Endothelial cell of umbilical vein (primary cell): ENCODE measurements around the gene CACNB4. TPM values are rescaled to one million over a fixed set of nuclear protein-coding genes. Genes with fewer than 3 reads are reported as not detected.

Source experiments
- BruUV-seq: library from RNA; stranded (reverse); fragments of 400-500 nt; replicated peaks from 2 replicates; lab custom pipeline; 2021; lab: Mats Ljungman, UMichigan
- CTCF ChIA-PET: fragments of 300-600, 350-600 bp; sonication (Branson Sonifier 250); formaldehyde crosslinking; loops from one replicate; lab custom pipeline; 2021; ENCODE audit warnings: antibody characterized with exemption, inconsistent platforms; lab: Charles Lee
- POLR2A ChIA-PET: fragments of 300-600, 350-600 bp; sonication (Branson Sonifier 250); formaldehyde crosslinking; loops from one replicate; lab custom pipeline; 2021; ENCODE audit warnings: antibody characterized with exemption, inconsistent platforms; lab: Charles Lee
- DNase-seq: peaks from one replicate; pipeline ENCODE4 v3.0.0-alpha.2; 2011; ENCODE audit warnings: low read depth, low spot score
- FAIRE-seq: peaks from 2 replicates; lab custom pipeline; 2011; peaks lifted over from hg19 to GRCh38; lab: Jason Lieb, UNC
- H2AFZ ChIP-seq: 2 replicates; pipeline ENCODE4 v1.6.0; 2012; ENCODE audit warnings: low read depth, low read length, control low read depth, inconsistent platforms
- H3K27ac ChIP-seq: 2 replicates; pipeline ENCODE4 v1.5.1; 2011; ENCODE audit warnings: low read depth, mild to moderate bottlenecking, control low read depth, low read length, moderate library complexity; ENCODE audit not compliant: insufficient read depth
- H3K27me3 ChIP-seq, 2 experiments: 2 replicates each; pipeline versions ENCODE4 v1.6.0 to v1.6.1; 2011; ENCODE audit warnings: low read length in 2 of 2, mixed read lengths in 1 of 2; ENCODE audit not compliant: control insufficient read depth in 2 of 2, insufficient read depth in 2 of 2
- H3K36me3 ChIP-seq, 2 experiments: 2 replicates in 1 of 2; 3 replicates in 1 of 2; pipeline ENCODE4 v1.5.1; 2011; ENCODE audit warnings: low read length in 2 of 2, mild to moderate bottlenecking in 1 of 2, moderate library complexity in 1 of 2; ENCODE audit not compliant: control insufficient read depth in 2 of 2, insufficient read depth in 2 of 2; ENCODE audit errors: extremely low read depth in 1 of 2
- H3K4me1 ChIP-seq: 3 replicates; pipeline ENCODE4 v1.5.1; 2011; ENCODE audit warnings: mild to moderate bottlenecking, low read length; ENCODE audit not compliant: control insufficient read depth, insufficient read depth; ENCODE audit errors: extremely low read depth
- H3K4me2 ChIP-seq: 2 replicates; pipeline ENCODE4 v1.6.1; 2011; ENCODE audit warnings: low read length, control low read depth, mixed read lengths; ENCODE audit not compliant: insufficient read depth
- H3K4me3 ChIP-seq, 3 experiments: fragments of 200-600 bp in 1 of 3; sonication (generic), shearing (Covaris generic) in 1 of 3; replicated peaks in 1 of 3; 2 replicates each; pipeline ENCODE4 v1.5.1; 2011 to 2016; ENCODE audit warnings: control low read depth in 3 of 3, low read length in 3 of 3, mild to moderate bottlenecking in 2 of 3, inconsistent platforms in 1 of 3, low read depth in 1 of 3, moderate library complexity in 1 of 3; ENCODE audit not compliant: insufficient read depth in 1 of 3
- H3K79me2 ChIP-seq: 2 replicates; pipeline ENCODE4 v1.6.0; 2012; ENCODE audit warnings: low read length, inconsistent platforms; ENCODE audit not compliant: control insufficient read depth, insufficient read depth
- H3K9ac ChIP-seq: replicated peaks from 2 replicates; pipeline ENCODE3; 2011; ENCODE audit warnings: low read length, control low read depth; ENCODE audit not compliant: insufficient read depth; ENCODE audit errors: extremely low read depth
- H3K9me1 ChIP-seq: replicated peaks from 3 replicates; pipeline ENCODE4 v1.6.0; 2011; ENCODE audit warnings: mild to moderate bottlenecking, low read length; ENCODE audit not compliant: control insufficient read depth, insufficient read depth; ENCODE audit errors: extremely low read depth
- H3K9me3 ChIP-seq: replicated peaks from 2 replicates; pipeline ENCODE4 v1.5.1; 2012; ENCODE audit warnings: low read length, inconsistent platforms; ENCODE audit not compliant: control insufficient read depth, insufficient read depth
- H4K20me1 ChIP-seq: replicated peaks from 2 replicates; pipeline ENCODE3; 2011; ENCODE audit warnings: mild to moderate bottlenecking, low read length; ENCODE audit not compliant: control insufficient read depth, insufficient read depth; ENCODE audit errors: extremely low read depth
- CTCF ChIP-seq, 2 donors: IDR thresholded peaks; 1 replicate in 1 of 2; 2 replicates in 1 of 2; pipeline ENCODE4 v1.5.1; 2011; ENCODE audit warnings: low read length in 2 of 2, mild to moderate bottlenecking in 2 of 2, moderate library complexity in 2 of 2, control low read depth in 1 of 2, inconsistent platforms in 1 of 2, low read depth in 1 of 2; ENCODE audit not compliant: insufficient read depth in 1 of 2; ENCODE audit errors: extremely low read depth in 1 of 2
- EZH2 ChIP-seq: IDR thresholded peaks from 2 replicates; pipeline ENCODE4 v1.6.1; 2012; ENCODE audit warnings: borderline replicate concordance, low read depth, mild to moderate bottlenecking, moderate library complexity, low read length, inconsistent platforms; ENCODE audit not compliant: severe bottlenecking
- FOS ChIP-seq: IDR thresholded peaks from 2 replicates; pipeline ENCODE4 v1.6.1; 2011; ENCODE audit warnings: mild to moderate bottlenecking, low read length, moderate library complexity, borderline replicate concordance; ENCODE audit not compliant: insufficient read depth
- GATA2 ChIP-seq: IDR thresholded peaks from 2 replicates; pipeline ENCODE4 v1.7.0; 2011; ENCODE audit warnings: low read depth, mild to moderate bottlenecking, moderate library complexity, mixed read lengths, low read length; ENCODE audit not compliant: insufficient read length, insufficient read depth
- JUN ChIP-seq: IDR thresholded peaks from 2 replicates; pipeline ENCODE4 v1.6.1; 2011; ENCODE audit warnings: borderline replicate concordance, low read depth; ENCODE audit not compliant: insufficient read length, insufficient read depth
- MAX ChIP-seq: IDR thresholded peaks from 2 replicates; pipeline ENCODE4 v1.6.1; 2011; ENCODE audit not compliant: insufficient read depth, insufficient read length
- MYC ChIP-seq: IDR thresholded peaks from one replicate; pipeline ENCODE4 v1.6.1; 2011; ENCODE audit warnings: mild to moderate bottlenecking, low read depth, low read length
- POLR2A ChIP-seq: IDR thresholded peaks from 2 replicates; pipeline ENCODE4 v1.6.1; 2012; ENCODE audit warnings: low read depth, mild to moderate bottlenecking, control low read depth, low read length
- POLR2AphosphoS5 ChIP-seq: IDR thresholded peaks from 2 replicates; pipeline ENCODE4 v1.6.1; 2012; ENCODE audit warnings: low read depth, mild to moderate bottlenecking, control low read depth, low read length, moderate library complexity; ENCODE audit not compliant: insufficient read depth
- dilution Hi-C: fragments of 300-500 bp; cut with MboI; formaldehyde crosslinking; loops from one replicate; pipeline ENCODE4 v1.15.0; 2019; ENCODE audit warnings: low sequenced_read_pairs; ENCODE audit not compliant: extremely low pct_ligation_motif_present
- intact Hi-C: fragments of 100-400 bp; cut with micrococcal nuclease; formaldehyde crosslinking; loops from one replicate; pipeline ENCODE4 v1.10.0; 2022
- polyA plus RNA-seq, 4 experiments: library from polyadenylated mRNA; depleted of rRNA in 3 of 4; stranded (reverse) in 3 of 4; unstranded in 1 of 4; fragments of >200 nt; gene quantifications; 2 replicates each; pipeline versions ENCODE4 v1.2.1 to v1.2.3, GENCODE V29; 2011 to 2012; ENCODE audit warnings: missing spikeins in 1 of 4
- total RNA-seq: library from RNA; stranded (reverse); gene quantifications from 2 replicates; pipeline ENCODE4 v1.2.3, GENCODE V29; 2021

CACNB4 gene
- total and polyA plus RNA-seq, 2 donors (not counting 3 experiments of a cell fraction or from before 2014, with no cell fraction given): 0.23 to 0.58 TPM

GRCh38 chr2:152120430-152120829, 21.6 kb upstream of the CACNB4 start:
- intact Hi-C loops: no loop called here
- no peaks in the 10 kb centered on the region for H3K79me2 ChIP-seq
- H3K9ac ChIP-seq: no peak overlapping the region
- H3K36me3 ChIP-seq: peaks cover 0 to 2% of the 10 kb centered on the region in 2 experiments
- H2AFZ ChIP-seq: no peak overlapping the region
- H3K4me2 ChIP-seq: no peak overlapping the region
- DNase-seq (no peak), FAIRE-seq (no peak)
- no peaks in the 10 kb centered on the region for H4K20me1 ChIP-seq
- no peaks in the 10 kb centered on the region for H3K27me3 ChIP-seq
- CTCF ChIA-PET: no interaction called here
- dilution Hi-C loops: no loop called here
- H3K9me1 ChIP-seq: no peaks in the 10 kb centered on the region
- no peaks in the 10 kb centered on the region for H3K9me3 ChIP-seq
- H3K4me3 ChIP-seq: no peak overlapping the region
- H3K27ac ChIP-seq: no peak overlapping the region
- POLR2A ChIA-PET: no interaction called here
- no peak for TF ChIP-seq CTCF (IDR thresholded peaks at IDR 0.05; ENCODE audit: extremely low read depth in 1 of 2, insufficient read depth in 1 of 2, low read depth in 1 of 2, low read length in 2 of 2)
- no peak for TF ChIP-seq POLR2A
- no peak for TF ChIP-seq MYC
- no peak for TF ChIP-seq FOS
- TF ChIP-seq MAX: no peak
- TF ChIP-seq JUN: no peak
- no peak for TF ChIP-seq GATA2
- TF ChIP-seq POLR2AphosphoS5: no peak
- no peak for TF ChIP-seq EZH2
- H3K4me1 ChIP-seq: no peaks in the 10 kb centered on the region
- BruUV-seq: no TSS peak
